H9 (cell line): ENCODE results near the gene FGF3. TPM values are rescaled to one million over a fixed set of nuclear protein-coding genes. Genes with fewer than 3 reads are reported as not detected.
A peak's percentile ranks its signal among the peaks of the same experiment; 100 is the strongest.

Experiments used
- DNase-seq: peaks from one replicate; pipeline ENCODE4 v3.0.0-alpha.2; 2017
- H2AFZ ChIP-seq: one replicate; pipeline ENCODE4 v1.6.1; 2013; ENCODE audit warnings: mild to moderate bottlenecking, low read length, control low read depth, moderate library complexity
- H2AK5ac ChIP-seq: 2 replicates; pipeline ENCODE4 v1.6.1; 2013; ENCODE audit warnings: low read length, control low read depth, mixed read lengths; ENCODE audit not compliant: insufficient read length
- H2BK120ac ChIP-seq: one replicate; pipeline ENCODE4 v1.6.1; 2013; ENCODE audit warnings: low read depth, mild to moderate bottlenecking, low read length, control low read depth, inconsistent platforms; ENCODE audit not compliant: poor library complexity, severe bottlenecking
- H2BK12ac ChIP-seq: 2 replicates; pipeline ENCODE4 v1.6.1; 2013; ENCODE audit warnings: low read length, control low read depth, mixed read lengths, low read depth; ENCODE audit not compliant: insufficient read length
- H2BK15ac ChIP-seq: 2 replicates; pipeline ENCODE4 v1.6.1; 2013; ENCODE audit warnings: low read depth, low read length, control low read depth
- H2BK20ac ChIP-seq: one replicate; pipeline ENCODE4 v1.6.1; 2013; ENCODE audit warnings: low read depth, mild to moderate bottlenecking, low read length, control low read depth, inconsistent platforms; ENCODE audit not compliant: poor library complexity, severe bottlenecking
- H2BK5ac ChIP-seq: 2 replicates; pipeline ENCODE4 v1.6.1; 2013; ENCODE audit warnings: low read length, control low read depth, mixed read lengths; ENCODE audit not compliant: insufficient read length
- H3K14ac ChIP-seq: 2 replicates; pipeline ENCODE4 v1.6.1; 2013; ENCODE audit warnings: low read length, control low read depth; ENCODE audit not compliant: insufficient read depth
- H3K18ac ChIP-seq: 2 replicates; pipeline ENCODE4 v1.6.1; 2013; ENCODE audit warnings: low read depth, mild to moderate bottlenecking, mixed read lengths, low read length, control low read depth; ENCODE audit not compliant: insufficient read length
- H3K23ac ChIP-seq: 2 replicates; pipeline ENCODE4 v1.6.1; 2013; ENCODE audit warnings: low read length, control low read depth, mixed read lengths, low read depth; ENCODE audit not compliant: insufficient read length
- H3K23me2 ChIP-seq: 2 replicates; pipeline ENCODE4 v1.6.1; 2013; ENCODE audit warnings: low read depth, mild to moderate bottlenecking, mixed read lengths, low read length, control low read depth; ENCODE audit not compliant: insufficient read length, poor library complexity, severe bottlenecking
- H3K27ac ChIP-seq: 2 replicates; pipeline ENCODE4 v1.5.1; 2013; ENCODE audit warnings: low read length, control low read depth, mixed read lengths, low read depth; ENCODE audit not compliant: insufficient read length
- H3K27me3 ChIP-seq: 2 replicates; pipeline ENCODE4 v1.6.1; 2013; ENCODE audit warnings: low read length, control low read depth, inconsistent platforms; ENCODE audit not compliant: insufficient read depth
- H3K4ac ChIP-seq: 2 replicates; pipeline ENCODE4 v1.6.1; 2013; ENCODE audit warnings: low read depth, mild to moderate bottlenecking, control low read depth, inconsistent platforms, low read length, moderate library complexity
- H3K4me1 ChIP-seq: 2 replicates; pipeline ENCODE4 v1.6.1; 2013; ENCODE audit warnings: low read length, control low read depth, inconsistent platforms; ENCODE audit not compliant: insufficient read depth
- H3K4me2 ChIP-seq: 2 replicates; pipeline ENCODE4 v1.6.1; 2013; ENCODE audit warnings: low read length, control low read depth, mixed read lengths; ENCODE audit not compliant: insufficient read length, insufficient read depth
- H3K56ac ChIP-seq: 2 replicates; pipeline ENCODE4 v1.6.1; 2013; ENCODE audit warnings: low read depth, mild to moderate bottlenecking, mixed read lengths, low read length, control low read depth; ENCODE audit not compliant: insufficient read length
- H3K79me1 ChIP-seq: 2 replicates; pipeline ENCODE4 v1.6.1; 2013; ENCODE audit warnings: low read depth, mild to moderate bottlenecking, moderate library complexity, low read length, control low read depth, inconsistent platforms; ENCODE audit not compliant: insufficient read depth, poor library complexity, severe bottlenecking
- H3K79me2 ChIP-seq: 2 replicates; pipeline ENCODE4 v1.6.1; 2013; ENCODE audit warnings: low read length, control low read depth, inconsistent platforms; ENCODE audit not compliant: insufficient read depth
- H3K9ac ChIP-seq: 2 replicates; pipeline ENCODE4 v1.6.1; 2013; ENCODE audit warnings: low read length, control low read depth, mixed read lengths; ENCODE audit not compliant: insufficient read length; ENCODE audit errors: extremely low read depth
- H3K9me3 ChIP-seq: one replicate; pipeline ENCODE4 v1.6.1; 2013; ENCODE audit warnings: low read depth, low read length, inconsistent platforms; ENCODE audit not compliant: control insufficient read depth
- H3T11ph ChIP-seq: one replicate; pipeline ENCODE4 v1.6.1; 2013; ENCODE audit warnings: mild to moderate bottlenecking, low read length, control low read depth, inconsistent platforms
- H4K20me1 ChIP-seq: one replicate; pipeline ENCODE4 v1.6.1; 2013; ENCODE audit not compliant: control insufficient read depth, insufficient read length, insufficient read depth
- H4K5ac ChIP-seq: 2 replicates; pipeline ENCODE4 v1.6.1; 2013; ENCODE audit warnings: low read depth, mild to moderate bottlenecking, mixed read lengths, low read length, control low read depth; ENCODE audit not compliant: insufficient read length
- H4K8ac ChIP-seq: replicated peaks from 2 replicates; pipeline ENCODE4 v1.6.1; 2013; ENCODE audit warnings: low read length, control low read depth, mixed read lengths, low read depth; ENCODE audit not compliant: insufficient read length
- H4K91ac ChIP-seq: 2 replicates; pipeline ENCODE4 v1.6.1; 2013; ENCODE audit warnings: low read depth, mild to moderate bottlenecking, moderate library complexity, mixed read lengths, low read length, control low read depth; ENCODE audit not compliant: insufficient read length
- H3K27ac Mint-ChIP-seq, 3 experiments: 2 replicates in 2 of 3; 3 replicates in 1 of 3; pipeline ENCODE4 v1.8.0; 2020 to 2021; ENCODE audit warnings: mixed read lengths in 3 of 3, mild to moderate bottlenecking in 1 of 3, moderate library complexity in 1 of 3
- H3K27me3 Mint-ChIP-seq: 2 replicates; pipeline ENCODE4 v1.8.0; 2021; ENCODE audit warnings: low read depth, mild to moderate bottlenecking, moderate library complexity, mixed read lengths
- H3K36me3 Mint-ChIP-seq, 3 experiments: 2 replicates in 2 of 3; 3 replicates in 1 of 3; pipeline ENCODE4 v1.8.0; 2020 to 2021; ENCODE audit warnings: low read depth in 3 of 3, mixed read lengths in 3 of 3; ENCODE audit not compliant: insufficient read depth in 1 of 3
- H3K4me1 Mint-ChIP-seq, 2 experiments: 2 replicates each; pipeline ENCODE4 v1.8.0; 2020; ENCODE audit warnings: mixed read lengths in 2 of 2
- H3K4me3 Mint-ChIP-seq, 2 experiments: 2 replicates in 1 of 2; 3 replicates in 1 of 2; pipeline ENCODE4 v1.8.0; 2020 to 2021; ENCODE audit warnings: mild to moderate bottlenecking in 2 of 2, mixed read lengths in 2 of 2, moderate library complexity in 1 of 2
- H3K9me3 Mint-ChIP-seq, 2 experiments: 2 replicates in 1 of 2; 3 replicates in 1 of 2; pipeline ENCODE4 v1.8.0; 2020; ENCODE audit warnings: mild to moderate bottlenecking in 2 of 2, mixed read lengths in 2 of 2, moderate library complexity in 1 of 2
- WGBS: extraction: QIAGEN DNeasy Blood & Tissue Kit; methylation state at CpG from one replicate; pipeline ENCODE4 v1.1.7; 2013; ENCODE audit warnings: missing lambda C conversion rate, low lambda C conversion rate, mixed read lengths; ENCODE audit not compliant: insufficient read length; ENCODE audit errors: extremely low coverage; 5-methylcytosine and 5-hydroxymethylcytosine counted together
- total RNA-seq: library from RNA; stranded (reverse); gene quantifications from 2 replicates; pipeline ENCODE4 v1.2.1, GENCODE V29; 2021
- TF ChIP-seq, protein P1 (sequence below): fragments of 200-600 bp; sonication (generic); conservative IDR thresholded peaks from 3 replicates; pipeline ENCODE4 v1.8.0; 2021; ENCODE audit warnings: antibody characterized with exemption, mild to moderate bottlenecking

Gene FGF3
- total RNA-seq, 1 experiment from 2014 or later: not detected

DNA sequence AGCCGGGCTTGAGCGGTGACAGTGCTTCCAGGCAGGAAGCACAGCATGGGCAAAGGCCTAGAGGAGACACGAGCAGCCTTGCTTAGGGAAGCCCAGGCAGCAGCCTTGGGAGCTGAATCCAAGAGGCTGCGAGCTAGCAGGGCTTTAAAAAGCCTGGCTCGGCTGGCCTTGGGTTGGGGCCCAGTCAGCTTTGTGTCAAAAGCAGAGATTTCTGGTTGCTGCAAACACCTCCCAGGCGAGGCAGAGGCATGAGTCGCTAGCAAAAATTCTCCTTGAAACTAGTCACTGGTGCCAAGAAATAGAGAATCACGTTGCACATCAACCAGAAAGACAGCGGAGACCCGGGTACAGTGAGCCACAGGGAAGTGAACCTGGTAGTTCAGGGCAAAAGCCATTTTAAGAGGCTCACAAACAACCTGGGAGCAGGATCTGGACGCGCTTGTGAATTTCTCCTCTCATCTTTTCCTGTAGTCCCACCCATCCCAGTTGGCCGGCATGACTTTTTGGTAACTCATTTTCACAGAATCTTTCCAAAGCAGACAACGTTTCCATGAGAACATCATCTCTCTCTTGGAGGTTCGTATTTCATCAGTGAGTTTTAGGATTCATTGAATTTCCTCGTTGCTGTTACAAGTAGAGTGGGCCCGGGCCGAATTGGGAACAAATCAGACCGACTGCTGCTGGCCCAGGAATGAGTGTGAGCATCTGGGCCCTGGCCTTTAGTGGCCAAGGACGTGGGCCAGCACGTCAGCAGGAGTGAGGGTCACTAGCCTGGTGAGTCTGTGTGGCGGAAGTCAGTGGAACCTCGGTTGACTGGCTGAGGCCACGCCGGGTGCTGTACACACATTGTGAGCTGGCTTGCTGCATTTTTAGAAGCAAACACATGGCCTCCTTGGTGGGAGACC is 27.7 kb downstream of the FGF3 start:
- no peak overlapping the region for H4K8ac ChIP-seq
- no peaks in the 10 kb centered on the region for H3K23me2 ChIP-seq
- no peak overlapping the region for H3K56ac ChIP-seq
- H3K27ac Mint-ChIP-seq: no peak overlapping the region; a peak in 1 of 7 replicates
- H3K27ac ChIP-seq: no peak overlapping the region
- H3K4me1 Mint-ChIP-seq: peaks cover 10 to 12% of the 10 kb centered on the region in 2 experiments
- TF ChIP-seq, protein P1, sequence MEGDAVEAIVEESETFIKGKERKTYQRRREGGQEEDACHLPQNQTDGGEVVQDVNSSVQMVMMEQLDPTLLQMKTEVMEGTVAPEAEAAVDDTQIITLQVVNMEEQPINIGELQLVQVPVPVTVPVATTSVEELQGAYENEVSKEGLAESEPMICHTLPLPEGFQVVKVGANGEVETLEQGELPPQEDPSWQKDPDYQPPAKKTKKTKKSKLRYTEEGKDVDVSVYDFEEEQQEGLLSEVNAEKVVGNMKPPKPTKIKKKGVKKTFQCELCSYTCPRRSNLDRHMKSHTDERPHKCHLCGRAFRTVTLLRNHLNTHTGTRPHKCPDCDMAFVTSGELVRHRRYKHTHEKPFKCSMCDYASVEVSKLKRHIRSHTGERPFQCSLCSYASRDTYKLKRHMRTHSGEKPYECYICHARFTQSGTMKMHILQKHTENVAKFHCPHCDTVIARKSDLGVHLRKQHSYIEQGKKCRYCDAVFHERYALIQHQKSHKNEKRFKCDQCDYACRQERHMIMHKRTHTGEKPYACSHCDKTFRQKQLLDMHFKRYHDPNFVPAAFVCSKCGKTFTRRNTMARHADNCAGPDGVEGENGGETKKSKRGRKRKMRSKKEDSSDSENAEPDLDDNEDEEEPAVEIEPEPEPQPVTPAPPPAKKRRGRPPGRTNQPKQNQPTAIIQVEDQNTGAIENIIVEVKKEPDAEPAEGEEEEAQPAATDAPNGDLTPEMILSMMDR: no peak
- no peaks in the 10 kb centered on the region for H3K79me1 ChIP-seq
- no CpG with 5 or more reads among the region's 25 CpGs for WGBS
- H4K20me1 ChIP-seq: no peaks in the 10 kb centered on the region
- H3K9me3 ChIP-seq: no peaks in the 10 kb centered on the region
- H3K14ac ChIP-seq: peak overlapping the region; percentile 6; the same call in 1 of the 2 replicates
- H2BK120ac ChIP-seq: no peak overlapping the region
- no peaks in the 10 kb centered on the region for H3K27me3 ChIP-seq
- no peak for DNase-seq
- H3K23ac ChIP-seq: no peak overlapping the region
- no peak overlapping the region for H2AK5ac ChIP-seq
- H4K5ac ChIP-seq: no peak overlapping the region
- H3K18ac ChIP-seq: no peak overlapping the region
- H2BK12ac ChIP-seq: no peak overlapping the region
- no peaks in the 10 kb centered on the region for H3K9me3 Mint-ChIP-seq
- no peak overlapping the region for H3T11ph ChIP-seq
- no peaks in the 10 kb centered on the region for H3K36me3 Mint-ChIP-seq
- no peak overlapping the region for H3K4ac ChIP-seq
- no peaks in the 10 kb centered on the region for H3K27me3 Mint-ChIP-seq
- H3K79me2 ChIP-seq: no peaks in the 10 kb centered on the region
- no peak overlapping the region for H2AFZ ChIP-seq
- no peak overlapping the region for H3K4me3 Mint-ChIP-seq
- no peak overlapping the region for H3K4me2 ChIP-seq
- no peak overlapping the region for H4K91ac ChIP-seq
- H3K4me1 ChIP-seq: 0 out of 2 replicates have a peak, but pooled peaks cover 2% of the 10 kb centered on the region
- no peak overlapping the region for H2BK5ac ChIP-seq
- no peak overlapping the region for H2BK15ac ChIP-seq
- no peak overlapping the region for H3K9ac ChIP-seq
- no peak overlapping the region for H2BK20ac ChIP-seq
